Fibroblast of villous mesenchyme (primary cell): ENCODE results near the gene PDCD6IP. TPM values are rescaled to one million over a fixed set of nuclear protein-coding genes. Genes with fewer than 3 reads are reported as not detected.

Experiments
- DNase-seq: peaks from one replicate; pipeline ENCODE4 v3.0.0-alpha.2; 2010; ENCODE audit warnings: low read depth
- H3K4me3 ChIP-seq: 2 replicates; pipeline ENCODE4 v1.5.1; 2011; ENCODE audit warnings: low read depth, mild to moderate bottlenecking, low read length
- total RNA-seq: library from RNA; depleted of rRNA; stranded (reverse); fragments of >200 nt; gene quantifications from 2 replicates; pipeline ENCODE4 v1.2.3, GENCODE V29; 2012
- TF ChIP-seq, protein P1 (sequence below): IDR thresholded peaks from 2 replicates; pipeline ENCODE4 v1.5.1; 2012; ENCODE audit warnings: low read depth, mild to moderate bottlenecking, low read length; ENCODE audit not compliant: insufficient read depth

PDCD6IP gene
- total RNA-seq, 1 donor, result 182 TPM

DNA sequence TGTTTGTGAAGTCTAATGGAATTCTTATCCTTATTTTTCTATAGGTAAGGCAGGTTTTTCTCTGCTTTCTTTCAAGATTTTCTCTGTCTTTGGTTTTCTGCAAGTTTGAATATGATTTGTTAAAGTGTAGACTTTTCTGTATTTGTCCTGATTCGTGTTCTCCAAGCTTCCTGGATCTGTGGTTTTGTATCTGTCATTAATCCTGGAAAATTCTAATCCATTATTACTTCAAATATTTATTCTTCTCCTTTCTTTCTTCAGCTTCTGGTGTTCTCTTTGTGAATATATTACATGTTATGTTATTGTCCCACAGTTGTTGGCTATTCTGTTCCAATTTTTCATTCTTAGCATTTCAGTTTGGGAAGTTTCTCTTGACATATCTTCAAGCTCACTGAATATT lies 76.4 kb downstream of the PDCD6IP start:
- DNase-seq, result no peak
- TF ChIP-seq, protein P1, sequence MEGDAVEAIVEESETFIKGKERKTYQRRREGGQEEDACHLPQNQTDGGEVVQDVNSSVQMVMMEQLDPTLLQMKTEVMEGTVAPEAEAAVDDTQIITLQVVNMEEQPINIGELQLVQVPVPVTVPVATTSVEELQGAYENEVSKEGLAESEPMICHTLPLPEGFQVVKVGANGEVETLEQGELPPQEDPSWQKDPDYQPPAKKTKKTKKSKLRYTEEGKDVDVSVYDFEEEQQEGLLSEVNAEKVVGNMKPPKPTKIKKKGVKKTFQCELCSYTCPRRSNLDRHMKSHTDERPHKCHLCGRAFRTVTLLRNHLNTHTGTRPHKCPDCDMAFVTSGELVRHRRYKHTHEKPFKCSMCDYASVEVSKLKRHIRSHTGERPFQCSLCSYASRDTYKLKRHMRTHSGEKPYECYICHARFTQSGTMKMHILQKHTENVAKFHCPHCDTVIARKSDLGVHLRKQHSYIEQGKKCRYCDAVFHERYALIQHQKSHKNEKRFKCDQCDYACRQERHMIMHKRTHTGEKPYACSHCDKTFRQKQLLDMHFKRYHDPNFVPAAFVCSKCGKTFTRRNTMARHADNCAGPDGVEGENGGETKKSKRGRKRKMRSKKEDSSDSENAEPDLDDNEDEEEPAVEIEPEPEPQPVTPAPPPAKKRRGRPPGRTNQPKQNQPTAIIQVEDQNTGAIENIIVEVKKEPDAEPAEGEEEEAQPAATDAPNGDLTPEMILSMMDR, result no peak
- H3K4me3 ChIP-seq, result no peak overlapping the region

DNA sequence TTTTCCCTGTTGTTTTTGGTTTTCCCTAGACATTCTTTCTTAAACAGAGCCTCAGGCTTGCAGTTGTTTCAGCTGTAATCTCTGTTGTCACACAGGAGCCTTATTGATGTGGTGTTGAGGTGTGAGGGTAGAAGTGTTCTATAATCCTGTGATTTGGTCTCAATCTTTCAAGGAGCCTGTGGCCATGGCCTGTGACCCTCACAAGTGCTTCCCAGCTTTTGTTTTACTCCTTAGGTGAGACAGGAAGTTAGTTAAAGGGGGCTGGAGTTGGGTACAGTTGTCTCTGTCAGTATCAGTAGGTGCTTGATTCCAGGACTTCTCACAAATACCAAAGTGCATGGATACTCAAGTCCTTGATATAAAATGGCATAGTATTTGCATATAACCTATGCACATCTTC lies 77.2 kb downstream of the PDCD6IP start:
- no peak for DNase-seq
- no peak overlapping the region for H3K4me3 ChIP-seq
- TF ChIP-seq, protein P1, result no peak

DNA sequence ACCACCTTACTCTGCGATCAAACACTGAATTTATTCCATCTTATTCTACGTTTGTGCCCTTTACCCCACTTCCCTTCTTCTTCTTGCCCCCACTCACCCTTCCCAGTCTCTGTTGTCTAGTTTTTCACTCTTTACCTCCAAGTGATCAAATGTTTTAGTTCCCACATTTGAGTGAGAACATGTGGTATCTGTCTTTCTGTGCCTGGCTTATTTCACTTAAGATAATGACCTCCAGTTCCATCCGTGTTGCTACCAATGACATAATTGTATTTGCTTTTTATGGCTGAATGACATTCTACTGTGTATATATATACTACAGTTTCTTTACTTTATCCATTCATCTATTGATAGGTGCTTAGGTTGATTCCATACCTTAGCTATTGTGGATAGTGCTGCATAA lies 78.8 kb downstream of the PDCD6IP start:
- TF ChIP-seq, protein P1, result no peak
- DNase-seq, result no peak
- no peak overlapping the region for H3K4me3 ChIP-seq

DNA sequence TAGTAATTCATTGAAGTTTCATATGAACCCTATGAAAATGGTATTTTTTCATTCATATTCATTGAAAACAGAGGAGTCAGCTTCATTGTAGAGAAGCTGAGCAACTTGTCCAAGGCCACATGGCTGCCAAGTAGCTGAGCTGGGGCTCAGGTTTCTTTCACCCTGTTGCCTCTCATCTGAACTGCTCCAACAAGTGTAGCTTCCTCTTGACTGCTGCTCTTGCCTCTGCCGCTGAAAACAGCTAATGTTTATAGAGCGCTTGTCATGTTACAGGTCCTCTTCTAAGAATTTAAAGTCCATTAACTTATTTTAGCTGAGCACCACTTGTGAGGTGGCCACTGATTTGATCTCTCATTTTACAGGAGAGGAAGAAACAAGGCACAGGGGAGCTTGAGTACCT lies 81.1 kb downstream of the PDCD6IP start:
- no peak overlapping the region for H3K4me3 ChIP-seq
- DNase-seq, result no peak
- TF ChIP-seq, protein P1, result no peak

DNA sequence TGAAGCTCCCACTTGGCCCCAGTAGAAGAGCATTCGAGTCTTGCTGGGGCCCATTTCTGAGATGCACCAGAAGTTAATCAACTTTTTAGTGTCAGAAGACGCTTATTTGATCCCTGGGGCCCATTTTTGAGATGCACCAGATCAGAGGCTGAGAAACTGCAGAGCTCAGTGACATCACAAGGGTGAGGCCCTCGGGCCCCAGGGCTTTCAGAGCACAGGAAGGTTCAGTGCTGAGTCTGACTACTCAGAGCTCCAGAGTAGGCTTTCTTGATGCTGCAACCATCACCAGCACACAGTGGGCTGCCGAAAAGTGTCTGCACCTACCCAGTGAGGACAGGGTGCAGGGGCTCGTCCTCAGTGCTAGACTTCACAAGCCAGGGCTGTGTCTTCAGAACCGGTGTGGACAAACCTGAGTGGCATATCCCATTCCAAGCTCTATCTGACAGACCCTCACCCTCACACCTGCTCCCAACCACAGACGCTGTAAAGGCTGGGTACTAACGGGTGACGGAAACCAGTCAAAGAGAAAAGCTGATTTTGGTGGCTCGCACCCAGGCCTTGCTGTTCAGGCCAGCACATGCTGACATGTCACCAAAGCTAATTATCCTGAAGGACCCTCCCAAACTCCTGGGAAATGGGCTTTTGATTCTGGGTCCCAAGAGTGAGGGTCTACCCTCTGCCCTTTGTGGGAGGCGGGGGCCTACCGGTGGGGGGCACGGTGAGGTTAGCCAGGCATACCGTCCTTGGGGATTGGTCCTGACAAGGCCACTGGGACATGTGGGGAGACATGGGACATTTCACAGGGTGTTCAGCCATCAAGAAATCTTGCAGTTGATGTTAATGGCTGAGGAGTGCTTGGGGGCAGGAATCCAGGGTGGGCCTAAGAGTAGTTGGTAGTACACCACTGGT lies 83.0 kb downstream of the PDCD6IP start:
- TF ChIP-seq, protein P1, result no peak
- H3K4me3 ChIP-seq, result no peak overlapping the region
- no peak for DNase-seq

DNA sequence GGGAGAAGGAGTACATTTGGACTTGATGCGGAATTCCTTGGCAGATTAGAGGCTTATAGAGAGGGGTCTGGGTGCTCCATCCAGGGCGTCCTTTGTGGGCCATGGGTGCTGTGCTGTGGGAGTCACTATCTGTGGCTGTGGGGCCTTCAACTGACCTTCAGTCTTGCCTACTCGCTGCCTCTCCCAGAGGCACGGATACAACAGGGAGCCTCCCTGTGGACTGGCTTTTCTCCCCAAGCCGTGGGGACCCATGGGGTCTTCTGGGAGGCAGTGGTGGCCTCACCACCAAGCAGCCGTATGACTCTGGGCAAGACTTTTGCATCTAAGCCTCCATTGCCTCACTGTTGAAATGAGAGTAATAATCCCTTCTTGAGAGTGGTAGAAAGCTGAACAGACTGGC lies 83.9 kb downstream of the PDCD6IP start:
- TF ChIP-seq, protein P1, result no peak
- no peak for DNase-seq
- no peak overlapping the region for H3K4me3 ChIP-seq
